ENCODE results near the gene DCAF8.
"Not testable (repeated sequence)": the region's sequence is repeated elsewhere in the genome, so short reads cannot be mapped to it uniquely, and the experiment has no call there.

The DCAF8 gene

GRCh38 chr1:160261893-160262794 lies at the start of gene DCAF8:
TSS of gene DCAF8 (minus strand) at chr1:160262549. CDS start at chr1:160244008, 18,541 bp downstream.
- peak; percentile 97 for DNase-seq (ENCODE audit: low spot score)

GRCh38 chr1:160309571-160309970 lies 47.2 kb upstream of the DCAF8 start:
- DNase-seq (ENCODE audit: low spot score), result no peak

- DNase-seq (ENCODE audit: low spot score), result no peak
Observed at GRCh38 chr1:160309185-160309557, 46.8 kb upstream of the DCAF8 start.

GRCh38 chr1:160308451-160309184 lies 46.3 kb upstream of the DCAF8 start:
- peak; percentile 15 for DNase-seq (ENCODE audit: low spot score)

GRCh38 chr1:160307118-160307791 lies 44.9 kb upstream of the DCAF8 start:
- DNase-seq (ENCODE audit: low spot score), result peak; percentile 63

GRCh38 chr1:160300173-160300572 lies 37.8 kb upstream of the DCAF8 start:
- DNase-seq (ENCODE audit: low spot score), result no peak

- DNase-seq (ENCODE audit: low spot score), result no peak
Observed at GRCh38 chr1:160296036-160296435, 33.7 kb upstream of the DCAF8 start.

GRCh38 chr1:160293020-160293968 lies 30.9 kb upstream of the DCAF8 start:
- DNase-seq (ENCODE audit: low spot score), result no peak

- DNase-seq (ENCODE audit: low spot score), result peak; percentile 72
Observed at GRCh38 chr1:160291248-160292220, 29.2 kb upstream of the DCAF8 start.

- DNase-seq (ENCODE audit: low spot score), result not testable (repeated sequence)
Observed at GRCh38 chr1:160287769-160288168, 25.4 kb upstream of the DCAF8 start.

- DNase-seq (ENCODE audit: low spot score), result no peak
Observed at GRCh38 chr1:160285506-160285905, 23.2 kb upstream of the DCAF8 start.

GRCh38 chr1:160284782-160285344 lies 22.5 kb upstream of the DCAF8 start, which contains the start of gene PEX19:
TSS of gene PEX19 (minus strand) at chr1:160285133. CDS start at chr1:160285124, 9 bp downstream.
- DNase-seq (ENCODE audit: low spot score), result peak; percentile 98

GRCh38 chr1:160284220-160284781 lies 22.0 kb upstream of the DCAF8 start:
- DNase-seq (ENCODE audit: low spot score), result peak; percentile 22

GRCh38 chr1:160282807-160283206 lies 20.5 kb upstream of the DCAF8 start:
- DNase-seq (ENCODE audit: low spot score), result peak; percentile 28

- no peak for DNase-seq (ENCODE audit: low spot score)
Observed at GRCh38 chr1:160277987-160278386, 15.6 kb upstream of the DCAF8 start.

GRCh38 chr1:160277330-160277729 lies 15.0 kb upstream of the DCAF8 start:
- no peak for DNase-seq (ENCODE audit: low spot score)

GRCh38 chr1:160271025-160271424 lies 8.7 kb upstream of the DCAF8 start:
- DNase-seq (ENCODE audit: low spot score), result no peak

- DNase-seq (ENCODE audit: low spot score), result no peak
Observed at GRCh38 chr1:160267284-160267991, 5.1 kb upstream of the DCAF8 start.

Data from iPS-NIHi11 (cell line).